CD8-positive, alpha-beta memory T cell (primary cell): ENCODE measurements around the gene EPB41L5. TPM values are rescaled to one million over a fixed set of nuclear protein-coding genes. Genes with fewer than 3 reads are reported as not detected.
"Not testable (repeated sequence)": the region's sequence is repeated elsewhere in the genome, so short reads cannot be mapped to it uniquely, and the experiment has no call there.

Experiments
- CTCF ChIA-PET: fragments of 350-600 bp; sonication (Branson Sonifier 250); formaldehyde crosslinking; loops from one replicate; lab custom pipeline; 2021; ENCODE audit warnings: antibody characterized with exemption; lab: Charles Lee
- POLR2A ChIA-PET: fragments of 350-600 bp; sonication (Branson Sonifier 250); formaldehyde crosslinking; loops from one replicate; lab custom pipeline; 2021; ENCODE audit warnings: antibody characterized with exemption; lab: Charles Lee
- DNase-seq, 5 donors: peaks; one replicate each; pipeline versions ENCODE4 v3.0.0 to v3.0.0-alpha.2; 2020 to 2022; ENCODE audit warnings: mixed read lengths in 1 of 5
- H3K27ac ChIP-seq: one replicate; pipeline ENCODE4 v1.7.0; 2013; ENCODE audit warnings: low read depth, mild to moderate bottlenecking, low read length, moderate library complexity
- H3K27me3 ChIP-seq: 2 replicates; pipeline ENCODE4 v1.7.0; 2013; ENCODE audit warnings: low read length, mild to moderate bottlenecking; ENCODE audit not compliant: insufficient read depth, poor library complexity, severe bottlenecking
- H3K36me3 ChIP-seq: 2 replicates; pipeline ENCODE4 v1.7.0; 2013; ENCODE audit warnings: mild to moderate bottlenecking, low read length, moderate library complexity; ENCODE audit not compliant: insufficient read depth
- H3K4me1 ChIP-seq: 2 replicates; pipeline ENCODE4 v1.7.0; 2013; ENCODE audit warnings: mild to moderate bottlenecking, low read length, moderate library complexity; ENCODE audit not compliant: insufficient read depth
- H3K4me3 ChIP-seq: 2 replicates; pipeline ENCODE4 v1.7.0; 2013; ENCODE audit warnings: mild to moderate bottlenecking, low read length
- H3K9me3 ChIP-seq: 2 replicates; pipeline ENCODE4 v1.7.0; 2013; ENCODE audit warnings: mild to moderate bottlenecking, low read length
- H3K27ac Mint-ChIP-seq, 8 donors: one replicate each; pipeline ENCODE4 v1.8.0; 2020 to 2021; ENCODE audit warnings: mixed read lengths in 8 of 8, mild to moderate bottlenecking in 6 of 8, inconsistent platforms in 3 of 8, moderate library complexity in 3 of 8
- H3K27me3 Mint-ChIP-seq, 2 donors: one replicate each; pipeline ENCODE4 v1.8.0; 2020 to 2021; ENCODE audit warnings: mixed read lengths in 2 of 2, mild to moderate bottlenecking in 1 of 2, moderate library complexity in 1 of 2
- H3K36me3 Mint-ChIP-seq, 3 donors: one replicate each; pipeline ENCODE4 v1.8.0; 2020 to 2021; ENCODE audit warnings: mixed read lengths in 3 of 3, inconsistent platforms in 1 of 3, mild to moderate bottlenecking in 1 of 3
- H3K4me1 Mint-ChIP-seq, 3 donors: one replicate each; pipeline ENCODE4 v1.8.0; 2020 to 2021; ENCODE audit warnings: mixed read lengths in 3 of 3, inconsistent platforms in 1 of 3, mild to moderate bottlenecking in 1 of 3
- H3K4me3 Mint-ChIP-seq, 7 donors: one replicate each; pipeline ENCODE4 v1.8.0; 2020 to 2021; ENCODE audit warnings: mixed read lengths in 7 of 7, mild to moderate bottlenecking in 6 of 7, moderate library complexity in 4 of 7, inconsistent platforms in 2 of 7
- H3K9me3 Mint-ChIP-seq, 5 donors: one replicate each; pipeline ENCODE4 v1.8.0; 2020 to 2022; ENCODE audit warnings: mixed read lengths in 5 of 5, mild to moderate bottlenecking in 3 of 5, moderate library complexity in 2 of 5, inconsistent platforms in 1 of 5
- polyA plus RNA-seq: library from polyadenylated mRNA; unstranded; fragments of 300-500 nt; fragmentation: Illumina TruSeq; gene quantifications from one replicate; pipeline ENCODE4 v1.2.3, GENCODE V29; 2021
- total RNA-seq, 2 experiments: library from RNA; stranded (reverse); gene quantifications; one replicate each; pipeline ENCODE4 v1.2.3, GENCODE V29; 2021

EPB41L5 gene
- total and polyA plus RNA-seq, 3 experiments from 2014 or later: 3.3 to 4.0 (median 3.8) TPM

DNA sequence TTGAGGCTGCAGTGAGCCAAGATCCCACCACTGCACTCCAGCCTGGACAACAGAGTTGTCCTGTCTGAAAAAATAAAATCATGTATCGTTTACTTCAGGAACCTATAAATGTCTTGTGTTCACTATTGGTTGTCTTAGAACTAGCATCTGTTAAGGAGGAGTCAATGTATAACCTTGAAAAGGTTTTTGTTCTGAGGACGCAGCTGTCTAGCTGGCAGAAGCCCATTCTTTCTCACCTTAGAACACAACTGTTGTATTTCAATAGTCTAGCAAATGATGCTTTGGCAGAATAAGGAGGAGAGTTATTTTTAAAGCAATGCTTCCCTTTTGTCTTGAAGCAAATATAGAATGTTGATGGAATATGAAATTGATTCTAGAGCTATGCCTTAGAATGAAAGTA is 21.1 kb downstream of the EPB41L5 start:
- H3K4me3 Mint-ChIP-seq: no peak overlapping the region
- ChIA-PET CTCF (interaction anchor here (0.6 kb wide), 1 partner anchor 103 kb away, joined by 3 read pairs; no protein-coding TSS in a partner anchor), POLR2A (no interaction called here)
- Histone ChIP-seq H3K4me1 (no peaks in the 10 kb centered on the region), H3K9me3 (no peaks in the 10 kb centered on the region), H3K36me3 (no peaks in the 10 kb centered on the region), H3K27ac (no peak overlapping the region), H3K27me3 (no peaks in the 10 kb centered on the region), H3K4me3 (no peak overlapping the region)
- peaks cover 0 to 2% of the 10 kb centered on the region in 2 donors for H3K27me3 Mint-ChIP-seq
- H3K27ac Mint-ChIP-seq: peak overlapping the region in 1 of 8 donors; percentile 27
- peaks cover 2 to 7% (median 2%) of the 10 kb centered on the region in 3 donors for H3K36me3 Mint-ChIP-seq
- no peaks in the 10 kb centered on the region for H3K9me3 Mint-ChIP-seq
- H3K4me1 Mint-ChIP-seq: peaks cover 4 to 7% (median 4%) of the 10 kb centered on the region in 3 donors
- no peak for DNase-seq

- H3K4me3 Mint-ChIP-seq: peak overlapping the region in 1 of 7 donors; percentile 7
- Histone ChIP-seq H3K27me3 (no peaks in the 10 kb centered on the region), H3K9me3 (no peaks in the 10 kb centered on the region), H3K36me3 (no peaks in the 10 kb centered on the region), H3K27ac (no peak overlapping the region), H3K4me3 (no peak overlapping the region), H3K4me1 (no peaks in the 10 kb centered on the region)
- no peak for DNase-seq
- no peak overlapping the region for H3K27ac Mint-ChIP-seq
- H3K27me3 Mint-ChIP-seq: peaks cover 0 to 2% of the 10 kb centered on the region in 2 donors
- H3K36me3 Mint-ChIP-seq: peaks cover 2 to 9% (median 2%) of the 10 kb centered on the region in 3 donors
- no peaks in the 10 kb centered on the region for H3K9me3 Mint-ChIP-seq
- POLR2A ChIA-PET: no interaction called here
- CTCF ChIA-PET: no interaction called here
- H3K4me1 Mint-ChIP-seq: peaks cover 4 to 7% (median 5%) of the 10 kb centered on the region in 3 donors
Measured at GRCh38 chr2:120034621-120035020, 21.7 kb downstream of the EPB41L5 start.

DNA sequence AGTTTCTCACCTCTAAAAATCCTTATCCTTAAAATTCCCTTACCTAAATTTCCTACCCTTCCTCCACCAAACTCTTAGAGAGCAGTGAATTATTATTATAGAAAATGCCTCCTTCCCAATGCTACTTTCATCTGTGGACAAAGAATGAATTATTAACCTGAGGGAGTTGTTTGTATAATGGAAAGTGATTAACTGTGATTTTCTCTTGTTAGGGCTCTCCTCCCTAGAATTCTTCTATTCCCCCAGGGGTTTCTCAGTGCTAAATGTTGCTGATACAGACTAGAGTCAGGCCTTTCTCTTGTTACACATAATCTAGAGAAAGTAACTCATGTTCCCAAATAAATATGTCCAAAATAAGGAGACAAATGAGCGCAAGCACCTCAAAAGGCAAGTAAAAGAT is 23.3 kb downstream of the EPB41L5 start:
- H3K27ac ChIP-seq: no peak overlapping the region
- peaks cover 4 to 5% (median 5%) of the 10 kb centered on the region in 3 donors for H3K4me1 Mint-ChIP-seq
- H3K9me3 ChIP-seq: no peaks in the 10 kb centered on the region
- no peak overlapping the region for H3K4me3 Mint-ChIP-seq
- ChIA-PET CTCF (no interaction called here), POLR2A (no interaction called here)
- no peak overlapping the region for H3K4me3 ChIP-seq
- H3K4me1 ChIP-seq: no peaks in the 10 kb centered on the region
- no peak for DNase-seq
- H3K9me3 Mint-ChIP-seq: no peaks in the 10 kb centered on the region
- peaks cover 0 to 7% (median 2%) of the 10 kb centered on the region in 3 donors for H3K36me3 Mint-ChIP-seq
- no peaks in the 10 kb centered on the region for H3K27me3 Mint-ChIP-seq
- H3K27ac Mint-ChIP-seq: no peak overlapping the region
- no peaks in the 10 kb centered on the region for H3K27me3 ChIP-seq
- no peaks in the 10 kb centered on the region for H3K36me3 ChIP-seq

DNA sequence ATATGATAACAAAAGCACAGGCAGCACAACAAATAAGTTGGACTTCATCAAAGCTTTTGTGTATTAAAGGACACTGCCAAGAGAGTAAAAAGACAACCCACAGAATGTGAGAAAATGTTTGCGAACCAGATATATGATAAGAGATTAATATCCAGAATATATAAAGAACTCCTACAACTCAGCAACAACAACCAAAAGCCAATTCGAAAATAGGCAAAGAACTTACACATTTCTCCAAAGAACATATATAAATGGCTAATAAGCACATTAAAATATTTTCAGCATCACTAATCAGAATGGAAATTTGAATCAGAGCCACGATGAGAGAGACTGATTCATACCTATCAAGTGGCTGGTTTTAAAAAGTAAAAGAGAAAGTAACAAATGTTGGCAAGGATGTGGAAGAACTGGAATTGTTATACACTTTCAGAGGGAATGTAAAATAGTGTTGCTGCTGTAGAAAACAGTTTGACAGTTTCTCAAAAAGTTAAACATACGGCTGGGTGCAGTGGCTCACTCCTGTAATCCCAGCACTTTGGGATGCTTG is 25.2 kb downstream of the EPB41L5 start:
- no peaks in the 10 kb centered on the region for H3K27me3 Mint-ChIP-seq
- Histone ChIP-seq H3K9me3 (no peaks in the 10 kb centered on the region), H3K36me3 (no peaks in the 10 kb centered on the region), H3K4me1 (no peaks in the 10 kb centered on the region), H3K4me3 (no peak overlapping the region), H3K27ac (no peak overlapping the region), H3K27me3 (no peaks in the 10 kb centered on the region)
- peaks cover 4 to 5% (median 4%) of the 10 kb centered on the region in 3 donors for H3K4me1 Mint-ChIP-seq
- H3K36me3 Mint-ChIP-seq: peaks cover 2 to 5% (median 4%) of the 10 kb centered on the region in 3 donors
- H3K27ac Mint-ChIP-seq: no peak overlapping the region
- H3K4me3 Mint-ChIP-seq: no peak overlapping the region
- no peak for DNase-seq
- ChIA-PET CTCF (no interaction called here), POLR2A (no interaction called here)
- H3K9me3 Mint-ChIP-seq: no peaks in the 10 kb centered on the region

DNA sequence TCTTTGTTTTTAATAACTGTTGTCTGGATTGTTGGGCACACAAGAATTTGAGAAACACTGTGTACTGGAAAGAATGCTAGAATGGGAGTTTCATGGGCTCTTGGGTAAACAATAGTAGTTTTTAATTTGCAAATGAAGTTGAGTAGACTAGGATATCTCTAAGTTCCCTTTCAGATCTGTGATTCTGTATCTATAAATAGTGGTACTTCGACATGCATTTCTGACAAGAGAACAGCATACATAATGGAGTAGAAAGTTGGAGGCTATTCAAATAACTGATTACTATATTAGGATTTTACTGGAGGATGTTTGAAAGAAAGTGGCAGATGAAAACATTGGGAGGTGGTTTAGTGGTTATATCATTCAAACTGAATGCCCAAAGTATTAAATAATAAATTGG is 29.5 kb downstream of the EPB41L5 start:
- H3K36me3 ChIP-seq: no peaks in the 10 kb centered on the region
- POLR2A ChIA-PET: no interaction called here
- Mint-ChIP-seq H3K36me3 (peaks cover 9 to 19% (median 16%) of the 10 kb centered on the region in 3 donors), H3K27me3 (no peaks in the 10 kb centered on the region), H3K27ac (peak overlapping the region in 1 of 8 donors; percentile 5), H3K9me3 (peaks cover 3 to 22% (median 13%) of the 10 kb centered on the region in 5 donors), H3K4me3 (no peak overlapping the region), H3K4me1 (peaks cover 15 to 20% (median 18%) of the 10 kb centered on the region in 3 donors)
- CTCF ChIA-PET: no interaction called here
- H3K27me3 ChIP-seq: no peaks in the 10 kb centered on the region
- DNase-seq: no peak
- H3K4me1 ChIP-seq: peaks cover 9% of the 10 kb centered on the region
- H3K9me3 ChIP-seq: no peaks in the 10 kb centered on the region
- no peak overlapping the region for H3K4me3 ChIP-seq
- no peak overlapping the region for H3K27ac ChIP-seq

DNA sequence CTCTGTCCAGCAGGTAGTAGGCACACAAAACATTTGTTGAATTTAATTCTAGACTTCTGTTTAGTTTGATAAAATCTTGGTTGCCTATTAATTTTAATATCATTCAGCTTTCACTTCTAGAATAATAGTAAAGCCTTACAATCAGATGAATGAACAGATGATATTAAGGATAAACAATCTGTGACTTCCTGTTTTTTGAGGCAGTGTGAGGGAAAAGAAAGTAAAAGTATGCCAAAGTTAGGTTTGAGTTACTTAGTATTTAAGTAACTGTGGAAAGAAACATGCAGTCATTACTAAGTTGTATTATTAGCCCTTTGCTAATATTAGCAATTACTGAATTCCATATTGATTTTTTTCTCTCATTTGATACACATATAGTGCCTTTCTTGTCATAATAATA is 31.5 kb downstream of the EPB41L5 start:
- no peak overlapping the region for H3K27ac ChIP-seq
- H3K36me3 Mint-ChIP-seq: peaks cover 8 to 32% (median 29%) of the 10 kb centered on the region in 3 donors
- peak overlapping the region in 3 of 8 donors; percentile 15 to 59 (median 50) for H3K27ac Mint-ChIP-seq

GRCh38 chr2:120045775-120046174 is 32.9 kb downstream of the EPB41L5 start:
- H3K4me3 ChIP-seq, POLR2A ChIA-PET, H3K27ac ChIP-seq, DNase-seq, H3K9me3 ChIP-seq, H3K4me1 ChIP-seq, CTCF ChIA-PET, H3K27ac Mint-ChIP-seq, H3K36me3 ChIP-seq, H3K27me3 ChIP-seq, H3K27me3 Mint-ChIP-seq: not testable (repeated sequence)
- peak overlapping the region in 1 of 7 donors; percentile 16 for H3K4me3 Mint-ChIP-seq
- peaks cover 8 to 43% (median 34%) of the 10 kb centered on the region in 5 donors for H3K9me3 Mint-ChIP-seq
- H3K4me1 Mint-ChIP-seq: peaks cover 11 to 18% (median 16%) of the 10 kb centered on the region in 3 donors
- H3K36me3 Mint-ChIP-seq: peaks cover 14 to 42% (median 33%) of the 10 kb centered on the region in 3 donors

More for the DNA sequence above, 31.5 kb downstream of the EPB41L5 start:
- H3K9me3 ChIP-seq: no peaks in the 10 kb centered on the region
- no peak for DNase-seq
- peaks cover 9% of the 10 kb centered on the region for H3K4me1 ChIP-seq
- no peaks in the 10 kb centered on the region for H3K27me3 ChIP-seq
- H3K4me3 ChIP-seq: no peak overlapping the region
- H3K9me3 Mint-ChIP-seq: peaks cover 6 to 33% (median 28%) of the 10 kb centered on the region in 5 donors
- H3K27me3 Mint-ChIP-seq: no peaks in the 10 kb centered on the region
- ChIA-PET POLR2A (no interaction called here), CTCF (no interaction called here)
- H3K4me1 Mint-ChIP-seq: peaks cover 11 to 18% (median 16%) of the 10 kb centered on the region in 3 donors
- H3K4me3 Mint-ChIP-seq: peak overlapping the region in 2 of 7 donors; percentile 1 to 16
- no peaks in the 10 kb centered on the region for H3K36me3 ChIP-seq

DNA sequence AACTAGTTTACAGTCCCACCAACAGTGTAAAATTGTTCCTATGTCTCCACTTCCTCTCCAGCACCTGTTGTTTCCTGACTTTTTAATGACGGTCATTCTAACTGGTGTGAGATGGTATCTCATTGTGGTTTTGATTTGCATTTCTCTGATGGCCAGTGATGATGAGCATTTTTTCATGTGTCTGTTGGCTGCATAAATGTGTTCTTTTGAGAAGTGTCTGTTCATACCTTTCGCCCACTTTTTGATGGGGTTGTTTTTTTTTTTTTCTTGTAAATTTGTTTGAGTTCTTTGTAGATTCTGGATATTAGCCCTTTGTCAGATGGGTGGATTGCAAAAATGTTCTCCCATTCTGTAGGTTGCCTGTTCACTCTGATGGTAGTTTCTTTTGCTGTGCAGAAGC is 33.4 kb downstream of the EPB41L5 start:
- DNase-seq, H3K27ac Mint-ChIP-seq, H3K27me3 ChIP-seq, H3K27me3 Mint-ChIP-seq, H3K4me3 ChIP-seq, CTCF ChIA-PET, POLR2A ChIA-PET, H3K9me3 ChIP-seq, H3K27ac ChIP-seq, H3K4me1 ChIP-seq, H3K4me3 Mint-ChIP-seq, H3K36me3 ChIP-seq: not testable (repeated sequence)
- peaks cover 11 to 18% (median 16%) of the 10 kb centered on the region in 3 donors for H3K4me1 Mint-ChIP-seq
- peaks cover 14 to 42% (median 33%) of the 10 kb centered on the region in 3 donors for H3K36me3 Mint-ChIP-seq
- H3K9me3 Mint-ChIP-seq: peaks cover 8 to 43% (median 34%) of the 10 kb centered on the region in 5 donors
